Body of pancreas (tissue), 4 donors: Measurements from ENCODE around the gene HEPACAM2. TPM values are rescaled to one million over a fixed set of nuclear protein-coding genes. Genes with fewer than 3 reads are reported as not detected.

ENCODE experiments used
- ATAC-seq: fragments of 150-250 bp; one replicate; pipeline ENCODE4 v1.9.1; 2016
- DNase-seq, 4 donors: peaks; one replicate each; pipeline ENCODE4 v3.0.0-alpha.2; 2019
- H3K27ac ChIP-seq, 4 donors: fragments of 200-600 bp; sonication (generic); 1 replicate in 3 of 4; 2 replicates in 1 of 4; pipeline versions ENCODE4 v1.5.1 to v1.6.1; 2016 to 2019; ENCODE audit warnings: mild to moderate bottlenecking in 1 of 4, mixed read lengths in 1 of 4, moderate library complexity in 1 of 4
- H3K27me3 ChIP-seq, 2 donors: fragments of 200-600 bp; sonication (generic); one replicate each; pipeline ENCODE4 v1.6.0; 2016; ENCODE audit warnings: mild to moderate bottlenecking in 1 of 2
- H3K36me3 ChIP-seq, 2 donors: fragments of 200-600 bp; sonication (generic); replicated peaks in 1 of 2; 2 replicates each; pipeline ENCODE4 v1.5.1; 2016; ENCODE audit warnings: low read depth in 2 of 2; ENCODE audit not compliant: insufficient read depth in 1 of 2
- H3K4me1 ChIP-seq: fragments of 200-600 bp; sonication (generic); one replicate; pipeline ENCODE4 v1.6.0; 2016
- H3K4me3 ChIP-seq, 2 donors: fragments of 200-600 bp; sonication (generic); 1 replicate in 1 of 2; 2 replicates in 1 of 2; pipeline ENCODE4 v1.5.1; 2016 to 2019
- H3K9me3 ChIP-seq, 3 donors: fragments of 200-600 bp; sonication (generic); 1 replicate in 2 of 3; 2 replicates in 1 of 3; pipeline ENCODE4 v1.5.1; 2016
- POLR2A ChIP-seq, 3 donors: fragments of 450-650 bp; IDR thresholded peaks; one replicate each; pipeline ENCODE4 v1.6.1; 2016; ENCODE audit warnings: antibody characterized with exemption in 3 of 3, mild to moderate bottlenecking in 2 of 3
- WGBS, 2 donors: methylation state at CpG; one replicate each; pipeline ENCODE4 v1.1.5; 2017; 5-methylcytosine and 5-hydroxymethylcytosine counted together
- intact Hi-C: fragments of 100-400 bp; cut with DNase I; formaldehyde crosslinking; loops from one replicate; pipeline ENCODE4 v1.15.1; 2023
- total RNA-seq, 2 donors: library from RNA; depleted of rRNA; stranded (reverse); fragments of >200 nt; gene quantifications; one replicate each; pipeline ENCODE4 v1.1.0, GENCODE V29; 2016
- TF ChIP-seq, protein P1 (sequence below), 7 experiments: fragments of 450-650 bp in 4 of 7; fragments of 200-600 bp in 3 of 7; sonication (generic) in 3 of 7; IDR thresholded peaks; one replicate each; pipeline ENCODE4 v1.5.1; 2016 to 2019; ENCODE audit warnings: antibody characterized with exemption in 7 of 7

HEPACAM2 gene
- total RNA-seq, result 1 to 10 TPM in 1 of 2 donors, not detected in 1; 2.1 TPM

GRCh38 chr7:93226310-93226709, at the start of gene HEPACAM2:
HEPACAM2 (minus strand) TSS chr7:93226469.
- 35 to 43% methylated on average over 2 of the region's 2 CpGs for WGBS, 2 donors
- H3K9me3 ChIP-seq, result no peaks in the 10 kb centered on the region
- H3K36me3 ChIP-seq, result no peaks in the 10 kb centered on the region
- no peak within 1 kb of the TSS for H3K4me3 ChIP-seq
- no peak for DNase-seq
- no peaks in the 10 kb centered on the region for H3K4me1 ChIP-seq
- ATAC-seq, result no peak
- H3K27ac ChIP-seq, result no peak within 1 kb of the TSS
- intact Hi-C loops, result no loop called here
- no peaks in the 10 kb centered on the region for H3K27me3 ChIP-seq
- no peak for TF ChIP-seq POLR2A (IDR thresholded peaks at IDR 0.05)
- TF ChIP-seq, protein P1, sequence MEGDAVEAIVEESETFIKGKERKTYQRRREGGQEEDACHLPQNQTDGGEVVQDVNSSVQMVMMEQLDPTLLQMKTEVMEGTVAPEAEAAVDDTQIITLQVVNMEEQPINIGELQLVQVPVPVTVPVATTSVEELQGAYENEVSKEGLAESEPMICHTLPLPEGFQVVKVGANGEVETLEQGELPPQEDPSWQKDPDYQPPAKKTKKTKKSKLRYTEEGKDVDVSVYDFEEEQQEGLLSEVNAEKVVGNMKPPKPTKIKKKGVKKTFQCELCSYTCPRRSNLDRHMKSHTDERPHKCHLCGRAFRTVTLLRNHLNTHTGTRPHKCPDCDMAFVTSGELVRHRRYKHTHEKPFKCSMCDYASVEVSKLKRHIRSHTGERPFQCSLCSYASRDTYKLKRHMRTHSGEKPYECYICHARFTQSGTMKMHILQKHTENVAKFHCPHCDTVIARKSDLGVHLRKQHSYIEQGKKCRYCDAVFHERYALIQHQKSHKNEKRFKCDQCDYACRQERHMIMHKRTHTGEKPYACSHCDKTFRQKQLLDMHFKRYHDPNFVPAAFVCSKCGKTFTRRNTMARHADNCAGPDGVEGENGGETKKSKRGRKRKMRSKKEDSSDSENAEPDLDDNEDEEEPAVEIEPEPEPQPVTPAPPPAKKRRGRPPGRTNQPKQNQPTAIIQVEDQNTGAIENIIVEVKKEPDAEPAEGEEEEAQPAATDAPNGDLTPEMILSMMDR (IDR thresholded peaks at IDR 0.05), result no peak

- no peaks in the 10 kb centered on the region for H3K9me3 ChIP-seq
- DNase-seq (no peak), ATAC-seq (no peak)
- no peak for TF ChIP-seq POLR2A (IDR thresholded peaks at IDR 0.05)
- TF ChIP-seq, protein P1 (IDR thresholded peaks at IDR 0.05), result no peak
- no peaks in the 10 kb centered on the region for H3K36me3 ChIP-seq
- peaks cover 12% of the 10 kb centered on the region for H3K4me1 ChIP-seq
- intact Hi-C loops, result no loop called here
- H3K27ac ChIP-seq, result no peak overlapping the region
- 77 to 78% methylated on average over 4 of the region's 4 CpGs for WGBS, 2 donors
- H3K4me3 ChIP-seq, result no peak overlapping the region
- no peaks in the 10 kb centered on the region for H3K27me3 ChIP-seq
Observed at GRCh38 chr7:93265220-93265619, 39.0 kb upstream of the HEPACAM2 start.

- Histone ChIP-seq H3K9me3 (no peaks in the 10 kb centered on the region), H3K4me3 (no peak overlapping the region), H3K4me1 (no peaks in the 10 kb centered on the region), H3K27ac (no peak overlapping the region), H3K36me3 (peaks cover 0 to 3% of the 10 kb centered on the region in 2 donors), H3K27me3 (no peaks in the 10 kb centered on the region)
- ATAC-seq (no peak), DNase-seq (no peak)
- WGBS, 2 donors, result 100% methylated on average over 1 of the region's 1 CpG
- TF ChIP-seq, protein P1 (IDR thresholded peaks at IDR 0.05), result no peak
- TF ChIP-seq POLR2A (IDR thresholded peaks at IDR 0.05), result no peak
- intact Hi-C loops, result no loop called here
Observed at GRCh38 chr7:93262535-93262934, 36.3 kb upstream of the HEPACAM2 start.

DNA sequence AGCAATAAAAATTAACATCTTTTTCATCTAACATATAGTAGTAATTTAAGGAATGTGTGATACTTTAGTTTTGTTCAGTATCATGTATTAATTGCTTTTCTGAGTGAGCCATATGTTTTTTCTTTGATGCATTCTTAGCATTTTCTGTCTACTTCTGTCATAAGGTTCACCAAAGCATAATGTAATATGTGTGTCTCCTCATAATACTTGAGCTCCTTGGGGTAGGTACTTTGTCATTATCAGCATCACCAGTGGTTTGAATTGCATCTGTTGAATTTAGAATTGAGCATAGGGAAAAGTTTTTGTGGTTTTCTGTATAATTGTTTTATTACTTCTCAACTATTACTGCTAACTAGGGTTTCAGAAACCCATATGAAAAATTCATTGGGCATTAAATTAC, 32.4 kb upstream of the HEPACAM2 start:
- ATAC-seq (no peak), DNase-seq (no peak)
- Histone ChIP-seq H3K4me3 (no peak overlapping the region), H3K9me3 (no peaks in the 10 kb centered on the region), H3K27me3 (no peaks in the 10 kb centered on the region), H3K4me1 (no peaks in the 10 kb centered on the region), H3K36me3 (peaks cover 0 to 3% of the 10 kb centered on the region in 2 donors), H3K27ac (no peak overlapping the region)
- intact Hi-C loops, result no loop called here
- TF ChIP-seq POLR2A (IDR thresholded peaks at IDR 0.05), result no peak
- TF ChIP-seq, protein P1 (IDR thresholded peaks at IDR 0.05), result no peak

- no peak for DNase-seq
- no peak for ATAC-seq
- TF ChIP-seq POLR2A (IDR thresholded peaks at IDR 0.05), result no peak
- TF ChIP-seq, protein P1 (IDR thresholded peaks at IDR 0.05), result no peak
- H3K4me3 ChIP-seq, result no peak overlapping the region
- H3K27ac ChIP-seq, result no peak overlapping the region
- no peaks in the 10 kb centered on the region for H3K9me3 ChIP-seq
- no peaks in the 10 kb centered on the region for H3K4me1 ChIP-seq
- intact Hi-C loops, result no loop called here
- 58 to 62% methylated on average over 5 of the region's 5 CpGs for WGBS, 2 donors
- no peaks in the 10 kb centered on the region for H3K27me3 ChIP-seq
- no peaks in the 10 kb centered on the region for H3K36me3 ChIP-seq
Observed at GRCh38 chr7:93249491-93250148, 23.4 kb upstream of the HEPACAM2 start.
